Activated naive CD4-positive, alpha-beta T cell treated with anti-CD3 and anti-CD28 coated beads, Interleukin-2, amount 10 ng/mL, durations not matched to agents 7 days and 5 days (primary cell): ENCODE results near the gene SGPP1.
"Not testable (repeated sequence)": the region's sequence is repeated elsewhere in the genome, so short reads cannot be mapped to it uniquely, and the experiment has no call there.

Experiments
- CTCF ChIA-PET: fragments of 350-600 bp; sonication (Branson Sonifier 250); formaldehyde crosslinking; loops from one replicate; lab custom pipeline; 2021; ENCODE audit warnings: antibody characterized with exemption; lab: Charles Lee
- DNase-seq: peaks from one replicate; pipeline ENCODE4 v3.0.0-alpha.2; 2020
- H3K27ac Mint-ChIP-seq: one replicate; pipeline ENCODE4 v1.8.0; 2021; ENCODE audit warnings: mild to moderate bottlenecking, moderate library complexity, mixed read lengths
- H3K27me3 Mint-ChIP-seq: one replicate; pipeline ENCODE4 v1.8.0; 2021; ENCODE audit warnings: mild to moderate bottlenecking, mixed read lengths
- H3K36me3 Mint-ChIP-seq: one replicate; pipeline ENCODE4 v1.8.0; 2021; ENCODE audit warnings: mixed read lengths
- H3K4me1 Mint-ChIP-seq: one replicate; pipeline ENCODE4 v1.8.0; 2021; ENCODE audit warnings: mixed read lengths
- H3K4me3 Mint-ChIP-seq: one replicate; pipeline ENCODE4 v1.8.0; 2021; ENCODE audit warnings: mild to moderate bottlenecking, moderate library complexity, mixed read lengths
- H3K9me3 Mint-ChIP-seq: one replicate; pipeline ENCODE4 v1.8.0; 2021; ENCODE audit warnings: mixed read lengths

SGPP1 gene

DNA sequence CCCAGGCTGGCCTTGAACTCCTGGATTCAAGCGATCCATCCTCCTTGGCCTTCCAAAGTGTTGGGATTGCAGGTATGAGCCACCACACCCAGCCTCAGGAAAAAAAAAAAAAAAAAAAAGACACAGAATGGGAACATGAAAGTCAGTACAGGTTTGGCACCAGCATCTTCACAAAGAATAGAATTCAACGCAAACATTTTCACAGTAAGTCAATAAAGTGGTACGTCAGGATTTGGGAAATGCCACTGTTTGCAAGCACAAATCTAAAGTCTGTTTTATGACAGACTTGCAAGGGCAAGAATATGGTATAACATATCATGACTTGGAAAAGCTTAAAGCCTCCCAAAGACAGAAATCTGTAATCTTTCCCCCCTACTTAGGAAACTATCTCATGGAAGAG is 51.2 kb downstream of the SGPP1 start:
- H3K9me3 Mint-ChIP-seq: no peaks in the 10 kb centered on the region
- CTCF ChIA-PET: no interaction called here
- no peak for DNase-seq
- peaks cover 12% of the 10 kb centered on the region for H3K36me3 Mint-ChIP-seq
- H3K27me3 Mint-ChIP-seq: no peaks in the 10 kb centered on the region
- H3K4me3 Mint-ChIP-seq: no peak overlapping the region
- no peak overlapping the region for H3K27ac Mint-ChIP-seq
- no peaks in the 10 kb centered on the region for H3K4me1 Mint-ChIP-seq

DNA sequence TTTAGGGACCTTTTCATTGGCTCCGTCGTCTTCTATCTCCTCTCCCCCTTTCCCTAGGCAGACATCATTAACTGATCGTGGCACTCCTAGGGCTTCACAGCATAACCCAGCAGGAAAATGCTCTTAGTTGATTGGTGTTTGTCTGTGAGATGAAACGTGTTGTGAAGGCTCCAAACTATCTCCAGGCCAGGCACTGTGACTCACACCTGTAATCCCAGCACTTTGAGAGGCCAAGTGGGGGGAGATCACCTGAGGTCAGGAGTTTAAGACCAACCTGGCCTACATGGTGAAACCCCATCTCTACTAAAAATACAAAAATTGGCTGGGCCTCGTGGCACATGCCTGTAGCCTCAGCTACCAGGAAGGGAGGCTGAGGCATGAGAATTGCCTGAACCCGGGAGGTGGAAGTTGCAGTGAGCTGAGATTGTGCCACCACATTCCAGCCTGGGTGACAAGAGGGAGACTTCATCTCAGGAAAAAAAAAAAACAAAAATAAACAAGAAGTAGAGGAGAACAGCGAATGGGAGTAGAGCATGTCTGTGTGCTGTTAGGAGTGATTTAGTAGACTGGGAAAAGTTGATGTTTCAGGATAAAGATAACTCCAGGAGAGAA is 53.9 kb downstream of the SGPP1 start:
- CTCF ChIA-PET: no interaction called here
- Mint-ChIP-seq H3K4me3 (no peak overlapping the region), H3K9me3 (no peaks in the 10 kb centered on the region), H3K36me3 (peaks cover 10% of the 10 kb centered on the region), H3K4me1 (no peaks in the 10 kb centered on the region), H3K27me3 (no peaks in the 10 kb centered on the region), H3K27ac (no peak overlapping the region)
- DNase-seq: no peak

DNA sequence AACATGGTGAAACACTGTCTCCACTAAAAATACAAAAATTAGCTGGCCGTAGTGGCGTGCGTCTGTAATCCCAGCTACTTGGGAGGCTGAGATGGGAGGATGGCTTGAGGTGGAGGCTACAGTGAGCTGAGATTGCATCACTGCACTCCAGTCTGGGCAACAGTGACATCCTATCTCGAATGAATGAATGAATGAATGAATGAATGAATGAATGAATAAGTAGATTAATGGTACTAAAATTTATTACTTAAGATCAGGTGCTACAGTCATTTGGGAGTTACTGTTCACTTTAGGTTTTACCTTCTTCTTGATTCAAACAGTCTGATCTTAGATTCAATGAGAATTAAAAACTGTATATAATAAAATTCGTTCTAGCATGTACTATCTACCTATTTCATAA is 54.6 kb downstream of the SGPP1 start:
- Mint-ChIP-seq H3K4me1 (no peaks in the 10 kb centered on the region), H3K4me3 (no peak overlapping the region), H3K27me3 (no peaks in the 10 kb centered on the region), H3K36me3 (peaks cover 10% of the 10 kb centered on the region), H3K9me3 (no peaks in the 10 kb centered on the region), H3K27ac (no peak overlapping the region)
- DNase-seq: no peak
- CTCF ChIA-PET: no interaction called here

DNA sequence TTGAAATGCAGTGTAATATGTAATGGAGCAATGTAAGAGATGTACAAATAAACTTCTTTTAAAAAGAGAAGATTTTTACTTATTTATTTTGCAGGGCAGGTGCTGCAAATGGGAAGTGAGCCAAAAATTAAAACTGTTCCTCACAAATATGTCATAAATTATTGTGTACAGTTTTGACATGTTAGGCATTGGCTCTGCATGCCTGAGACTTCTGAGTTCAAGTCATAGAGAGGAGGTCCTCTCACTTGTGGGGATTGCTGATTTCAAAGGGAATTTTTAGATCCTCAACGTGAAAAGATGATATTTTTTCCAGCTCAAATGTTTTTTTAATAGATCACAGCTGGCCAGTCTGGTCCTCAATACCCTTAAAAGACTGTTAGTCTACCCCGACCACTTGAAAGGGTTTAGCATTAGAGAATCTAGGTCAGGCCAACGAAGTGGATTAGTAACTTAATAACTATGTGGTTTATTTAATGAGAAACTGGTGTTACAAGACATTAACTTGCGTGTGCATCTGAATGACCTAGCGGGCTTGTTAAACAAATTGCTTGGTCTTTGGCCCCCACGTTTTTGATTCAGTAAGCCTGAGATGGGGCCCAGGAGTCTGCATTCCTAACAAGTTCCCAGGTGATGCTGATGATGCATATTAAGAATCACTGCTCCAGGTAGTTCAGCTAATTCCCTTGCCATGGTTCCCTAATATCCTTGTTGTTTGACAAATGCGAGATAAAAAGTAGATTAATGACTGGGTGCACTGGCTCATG is 55.3 kb downstream of the SGPP1 start:
- Mint-ChIP-seq H3K27ac (no peak overlapping the region), H3K4me3 (no peak overlapping the region), H3K9me3 (no peaks in the 10 kb centered on the region), H3K36me3 (peaks cover 5% of the 10 kb centered on the region), H3K4me1 (no peaks in the 10 kb centered on the region), H3K27me3 (no peaks in the 10 kb centered on the region)
- CTCF ChIA-PET: no interaction called here
- no peak for DNase-seq

DNA sequence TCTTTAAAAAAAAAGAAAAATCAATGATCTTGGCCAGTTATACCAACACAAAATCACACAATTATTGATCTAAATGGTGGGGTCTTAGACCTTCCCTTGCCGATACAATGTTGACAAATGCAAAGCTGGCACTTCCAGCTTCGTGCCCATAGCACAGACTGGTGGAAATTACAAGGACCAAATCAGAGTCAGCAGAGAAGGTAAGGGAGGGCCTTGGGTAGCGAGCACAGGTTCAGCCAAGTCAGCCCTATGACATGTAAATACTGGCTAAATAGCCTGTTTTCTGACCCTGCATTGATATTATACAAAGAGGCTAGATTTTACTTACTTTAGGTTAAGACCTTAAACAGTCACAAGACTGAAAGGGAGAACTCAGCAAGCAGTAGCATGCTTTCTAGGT is 55.9 kb downstream of the SGPP1 start:
- H3K9me3 Mint-ChIP-seq: no peaks in the 10 kb centered on the region
- DNase-seq: no peak
- H3K36me3 Mint-ChIP-seq: peaks cover 3% of the 10 kb centered on the region
- H3K27me3 Mint-ChIP-seq: no peaks in the 10 kb centered on the region
- H3K4me1 Mint-ChIP-seq: no peaks in the 10 kb centered on the region
- H3K27ac Mint-ChIP-seq: no peak overlapping the region
- CTCF ChIA-PET: no interaction called here
- H3K4me3 Mint-ChIP-seq: no peak overlapping the region

DNA sequence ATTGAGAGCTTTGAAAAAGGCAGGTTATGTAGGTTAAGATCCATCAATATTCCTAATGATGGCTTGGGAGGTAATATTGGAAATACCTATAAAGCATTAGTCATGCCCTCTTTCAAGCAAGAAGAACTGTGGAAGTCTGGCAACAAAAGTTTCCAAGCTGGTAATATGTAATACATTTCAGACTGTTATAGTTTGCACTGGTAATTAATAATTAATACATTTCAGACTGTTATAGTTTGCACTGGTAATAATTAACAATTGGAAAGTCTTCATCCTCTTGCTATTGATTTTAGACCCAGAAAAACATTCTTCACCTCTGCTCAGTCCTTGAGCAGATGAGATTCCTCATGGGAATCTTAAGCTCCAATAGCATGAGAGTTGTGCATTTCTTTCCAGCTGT is 57.2 kb downstream of the SGPP1 start:
- Mint-ChIP-seq H3K27me3 (no peaks in the 10 kb centered on the region), H3K36me3 (peaks cover 2% of the 10 kb centered on the region), H3K4me3 (no peak overlapping the region), H3K27ac (no peak overlapping the region), H3K4me1 (no peaks in the 10 kb centered on the region), H3K9me3 (no peaks in the 10 kb centered on the region)
- no peak for DNase-seq
- CTCF ChIA-PET: no interaction called here

DNA sequence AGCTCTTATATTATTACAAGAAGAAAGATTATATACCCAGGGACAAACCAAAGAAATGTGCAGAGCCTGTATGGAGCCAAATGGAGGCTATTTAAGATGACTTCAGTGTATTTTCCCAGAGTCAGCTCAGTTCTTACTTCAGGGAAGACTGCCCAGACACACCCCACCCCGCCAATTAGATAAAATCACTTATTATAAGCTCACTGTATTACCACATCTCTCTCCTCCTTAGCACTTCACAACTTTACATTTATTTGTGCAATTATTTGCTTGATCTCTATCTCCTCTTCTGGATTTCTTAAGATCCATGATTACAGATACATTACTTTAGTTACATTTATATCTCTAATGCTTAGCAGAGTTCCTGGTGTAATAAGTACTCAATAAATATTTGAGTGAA is 61.5 kb downstream of the SGPP1 start:
- Mint-ChIP-seq H3K27ac (no peak overlapping the region), H3K4me3 (no peak overlapping the region), H3K27me3 (no peaks in the 10 kb centered on the region), H3K4me1 (no peaks in the 10 kb centered on the region), H3K36me3 (no peaks in the 10 kb centered on the region), H3K9me3 (no peaks in the 10 kb centered on the region)
- CTCF ChIA-PET: interaction anchor here (0.7 to 1.0 kb wide), 2 partner anchors 13 to 16 kb away, joined by 3 read pairs; no protein-coding TSS in a partner anchor
- DNase-seq: no peak

DNA sequence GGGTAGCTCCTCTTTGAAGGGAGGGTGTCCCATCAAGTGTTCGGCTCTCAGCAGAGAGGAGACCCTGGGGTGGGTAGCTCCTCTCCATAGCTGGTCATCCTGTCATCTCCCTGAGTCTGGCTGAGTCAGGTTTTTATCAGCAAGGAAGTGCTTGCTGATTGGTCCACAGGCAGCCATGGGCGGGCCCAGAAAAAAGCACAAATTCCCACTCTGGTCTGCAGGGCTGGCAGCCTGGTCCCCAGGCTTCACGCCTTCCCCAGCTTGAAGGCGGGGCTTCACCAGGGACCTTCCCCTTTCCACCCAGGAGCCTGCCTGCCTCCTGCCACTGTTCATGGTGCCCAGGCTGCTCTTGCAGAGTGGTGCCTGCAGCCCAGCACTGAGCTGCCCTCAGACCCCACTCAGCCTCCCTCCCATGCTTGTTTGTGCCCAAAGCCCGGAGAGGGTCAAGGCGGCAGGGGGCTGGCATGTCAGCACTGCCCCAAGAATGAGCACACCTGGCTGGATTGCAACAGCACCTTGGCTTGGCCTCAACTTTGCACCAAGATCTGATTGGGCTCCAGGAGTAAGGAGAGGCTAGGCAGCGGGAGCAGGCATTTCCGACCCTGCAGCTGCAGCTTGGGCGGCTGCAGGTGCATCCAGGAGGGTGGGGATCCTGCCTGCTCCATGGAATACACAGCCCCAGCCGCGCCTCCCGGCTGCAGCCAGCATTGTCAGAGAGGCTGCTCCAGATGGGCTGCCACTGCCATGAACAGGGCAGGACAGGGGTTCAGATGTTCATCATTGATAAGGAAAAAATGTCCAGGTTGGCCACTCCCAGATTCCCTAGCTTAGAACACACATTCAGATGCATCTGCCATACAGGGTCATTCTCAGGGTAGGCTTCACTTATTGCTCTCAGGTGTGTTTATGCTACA is 64.2 kb downstream of the SGPP1 start:
- Mint-ChIP-seq H3K4me3 (no peak overlapping the region), H3K9me3 (no peaks in the 10 kb centered on the region), H3K36me3 (peaks cover 3% of the 10 kb centered on the region), H3K27me3 (no peaks in the 10 kb centered on the region), H3K27ac (no peak overlapping the region), H3K4me1 (no peaks in the 10 kb centered on the region)
- DNase-seq: no peak
- CTCF ChIA-PET: no interaction called here

DNA sequence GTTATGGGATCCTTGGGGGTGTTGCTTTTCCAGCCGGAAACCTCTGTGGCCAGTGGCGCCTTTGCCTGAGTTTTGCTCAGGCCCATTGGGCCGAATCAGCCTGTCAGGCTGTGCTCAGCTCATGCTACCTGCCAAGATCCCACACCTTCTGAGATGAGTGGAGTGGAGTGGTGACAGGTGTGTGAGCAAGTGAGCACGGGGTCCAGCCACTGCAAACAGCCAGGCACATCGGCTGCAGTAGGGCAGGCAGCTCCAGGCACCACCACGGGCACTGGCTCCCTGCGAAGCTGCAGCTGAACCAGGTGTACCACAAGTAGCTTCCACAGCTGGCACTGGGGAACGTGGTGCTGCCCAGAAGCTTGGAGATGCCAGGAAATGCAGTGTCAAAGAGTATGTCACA is 65.1 kb downstream of the SGPP1 start:
- no peaks in the 10 kb centered on the region for H3K9me3 Mint-ChIP-seq
- H3K4me1 Mint-ChIP-seq: no peaks in the 10 kb centered on the region
- H3K4me3 Mint-ChIP-seq: no peak overlapping the region
- DNase-seq: no peak
- H3K36me3 Mint-ChIP-seq: peaks cover 3% of the 10 kb centered on the region
- no peak overlapping the region for H3K27ac Mint-ChIP-seq
- CTCF ChIA-PET: no interaction called here
- no peaks in the 10 kb centered on the region for H3K27me3 Mint-ChIP-seq

DNA sequence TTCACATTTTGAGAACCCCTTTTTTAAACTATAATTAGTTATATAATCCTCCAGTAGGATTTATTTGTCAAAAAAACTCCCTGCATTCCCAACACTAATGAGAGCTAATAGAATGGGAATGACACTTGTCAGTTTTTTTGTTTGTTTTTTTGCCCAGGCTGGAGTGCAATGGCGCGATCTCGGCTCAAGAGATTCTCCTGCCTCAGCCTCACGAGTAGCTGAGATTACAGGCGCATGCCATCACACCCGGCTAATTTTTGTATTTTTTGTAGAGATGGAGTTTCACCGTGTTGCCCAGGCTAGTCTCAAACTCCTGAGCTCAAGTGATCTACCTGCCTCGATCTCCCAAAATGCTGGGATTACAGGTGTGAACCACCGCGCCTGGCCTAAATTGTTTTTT is 66.0 kb downstream of the SGPP1 start:
- H3K4me3 Mint-ChIP-seq, H3K4me1 Mint-ChIP-seq, H3K36me3 Mint-ChIP-seq, DNase-seq, H3K27ac Mint-ChIP-seq, H3K27me3 Mint-ChIP-seq, CTCF ChIA-PET, H3K9me3 Mint-ChIP-seq: not testable (repeated sequence)

DNA sequence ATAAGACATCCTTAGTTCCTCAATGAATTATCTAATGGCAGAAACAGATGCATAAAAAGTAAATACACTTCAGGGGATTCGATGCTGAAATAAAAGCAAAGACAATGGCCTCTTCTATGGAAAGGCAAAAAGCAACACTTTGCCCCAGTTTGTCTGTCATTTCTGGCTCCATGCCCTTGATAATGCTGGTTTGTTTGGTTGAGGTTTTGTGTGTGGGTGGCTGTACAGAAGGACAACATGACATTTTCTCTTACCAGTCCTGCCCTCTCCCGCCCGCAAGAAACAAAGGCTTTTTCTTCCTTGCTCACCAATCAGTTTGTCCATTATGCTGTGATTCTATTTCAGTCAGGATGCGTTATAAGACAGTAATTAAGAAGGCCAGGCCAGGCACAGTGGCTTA is 68.1 kb downstream of the SGPP1 start:
- Mint-ChIP-seq H3K27me3 (no peaks in the 10 kb centered on the region), H3K27ac (no peak overlapping the region), H3K9me3 (no peaks in the 10 kb centered on the region), H3K4me3 (no peak overlapping the region), H3K36me3 (peaks cover 3% of the 10 kb centered on the region), H3K4me1 (no peaks in the 10 kb centered on the region)
- no peak for DNase-seq
- CTCF ChIA-PET: no interaction called here

DNA sequence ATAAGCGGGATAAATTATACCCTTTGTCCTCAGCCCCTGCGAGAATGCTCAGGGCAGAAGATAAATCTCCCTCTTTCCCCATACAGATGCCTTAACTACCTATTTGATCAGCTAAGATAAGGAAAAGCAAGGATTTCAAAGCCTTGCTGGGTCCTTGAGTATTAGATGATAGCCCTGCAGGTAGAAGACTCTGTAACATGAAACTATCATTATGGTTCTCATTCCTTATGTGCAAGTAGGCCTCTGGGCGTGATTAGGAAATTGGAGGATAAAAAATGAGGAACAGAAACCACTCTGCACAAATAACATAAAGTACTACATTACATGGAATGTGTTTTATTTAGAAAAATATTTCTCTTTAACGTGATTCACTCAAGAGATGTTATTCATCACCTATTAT is 71.7 kb downstream of the SGPP1 start:
- peaks cover 12% of the 10 kb centered on the region for H3K36me3 Mint-ChIP-seq
- no peak for DNase-seq
- CTCF ChIA-PET: no interaction called here

DNA sequence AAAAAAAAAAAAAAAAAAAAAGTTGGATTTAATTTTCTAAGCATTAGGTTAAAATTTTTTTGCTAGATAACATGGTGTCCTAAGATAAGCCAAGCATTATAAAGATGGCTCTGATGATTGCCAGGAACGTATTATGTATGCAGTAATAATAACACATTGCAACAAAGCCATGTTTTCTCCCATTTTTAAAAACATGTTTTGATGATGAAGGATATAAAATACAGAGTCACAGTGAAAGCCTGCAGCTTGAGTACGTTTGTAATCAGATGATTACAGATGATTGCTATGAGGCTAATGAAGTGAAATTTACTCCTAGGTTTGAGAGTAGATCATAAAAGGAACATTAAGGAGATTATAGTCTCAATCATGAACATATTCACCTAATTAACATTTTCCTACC is 72.9 kb downstream of the SGPP1 start:
- Mint-ChIP-seq H3K4me3 (no peak overlapping the region), H3K36me3 (peaks cover 15% of the 10 kb centered on the region), H3K9me3 (no peaks in the 10 kb centered on the region), H3K27me3 (no peaks in the 10 kb centered on the region), H3K4me1 (peaks cover 21% of the 10 kb centered on the region), H3K27ac (no peak overlapping the region)
- CTCF ChIA-PET: no interaction called here
- no peak for DNase-seq

More for the DNA sequence above, 71.7 kb downstream of the SGPP1 start:
- H3K9me3 Mint-ChIP-seq: no peaks in the 10 kb centered on the region
- no peak overlapping the region for H3K27ac Mint-ChIP-seq
- no peaks in the 10 kb centered on the region for H3K27me3 Mint-ChIP-seq
- no peak overlapping the region for H3K4me3 Mint-ChIP-seq
- peaks cover 12% of the 10 kb centered on the region for H3K4me1 Mint-ChIP-seq

DNA sequence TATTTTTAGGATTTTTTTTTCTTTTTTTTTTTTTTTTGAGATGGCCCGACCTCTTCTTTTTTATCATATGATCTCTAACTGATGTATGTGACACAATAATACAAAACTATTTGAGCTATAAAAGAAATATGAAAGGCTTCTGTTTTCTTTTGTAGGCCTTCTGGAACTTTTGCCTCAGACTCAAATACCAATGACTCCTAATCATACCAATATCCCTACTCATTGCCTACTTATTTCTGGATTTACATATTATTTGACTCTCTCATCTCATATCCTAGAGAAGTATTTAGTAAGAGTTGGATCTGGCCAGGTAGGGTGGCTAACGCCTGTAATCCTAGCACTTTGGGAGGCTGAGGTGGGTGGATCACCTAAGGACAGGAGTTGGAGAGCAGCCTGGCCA is 73.5 kb downstream of the SGPP1 start:
- DNase-seq: no peak
- Mint-ChIP-seq H3K4me1 (peaks cover 26% of the 10 kb centered on the region), H3K4me3 (no peak overlapping the region), H3K27ac (no peak overlapping the region), H3K27me3 (no peaks in the 10 kb centered on the region), H3K9me3 (no peaks in the 10 kb centered on the region), H3K36me3 (peaks cover 16% of the 10 kb centered on the region)
- CTCF ChIA-PET: no interaction called here
